ENCODE results near the gene C2orf72.
"Not testable (repeated sequence)": the region's sequence is repeated elsewhere in the genome, so short reads cannot be mapped to it uniquely, and the experiment has no call there.

The C2orf72 gene

GRCh38 chr2:231037202-231037730, at the start of gene C2orf72:
TSS of gene C2orf72 (plus strand) at chr2:231037523. CDS start at chr2:231037566, 43 bp downstream.
- DNase-seq, result no peak

GRCh38 chr2:230989731-230990130, 47.6 kb upstream of the C2orf72 start:
- DNase-seq, result no peak

GRCh38 chr2:230990131-230990898, 47.0 kb upstream of the C2orf72 start:
- DNase-seq, result no peak

GRCh38 chr2:230990899-230991150, 46.5 kb upstream of the C2orf72 start:
- no peak for DNase-seq

GRCh38 chr2:230991598-230991997, 45.7 kb upstream of the C2orf72 start:
- no peak for DNase-seq

- DNase-seq, result no peak
These were observed 41.5 kb upstream of the C2orf72 start, which contains the start of gene SPATA3 for GRCh38 chr2:230995821-230996220. TSS of gene SPATA3 (plus strand) at chr2:230996121. CDS start at chr2:230996234, 113 bp downstream.

- no peak for DNase-seq
These were observed 40.7 kb upstream of the C2orf72 start for GRCh38 chr2:230996661-230997060.

GRCh38 chr2:230998882-230999281, 38.4 kb upstream of the C2orf72 start:
- DNase-seq, result no peak

- DNase-seq, result no peak
These were observed 37.8 kb upstream of the C2orf72 start for GRCh38 chr2:230999477-230999876.

- DNase-seq, result no peak
These were observed 37.0 kb upstream of the C2orf72 start for GRCh38 chr2:231000211-231000904.

- no peak for DNase-seq
These were observed 36.3 kb upstream of the C2orf72 start for GRCh38 chr2:231001036-231001435.

GRCh38 chr2:231001921-231002320, 35.4 kb upstream of the C2orf72 start:
- DNase-seq, result no peak

- no peak for DNase-seq
These were observed 34.7 kb upstream of the C2orf72 start for GRCh38 chr2:231002641-231003040.

- DNase-seq, result no peak
These were observed 34.1 kb upstream of the C2orf72 start for GRCh38 chr2:231003186-231003585.

- DNase-seq, result not testable (repeated sequence)
These were observed 32.4 kb upstream of the C2orf72 start for GRCh38 chr2:231004930-231005329.

- DNase-seq, result no peak
These were observed 29.8 kb upstream of the C2orf72 start for GRCh38 chr2:231007286-231008098.

- no peak for DNase-seq
These were observed 29.2 kb upstream of the C2orf72 start for GRCh38 chr2:231008131-231008530.

- DNase-seq, result no peak
These were observed 27.9 kb upstream of the C2orf72 start for GRCh38 chr2:231009236-231009919.

GRCh38 chr2:231010201-231010730, 27.1 kb upstream of the C2orf72 start:
- no peak for DNase-seq

- no peak for DNase-seq
These were observed 25.8 kb upstream of the C2orf72 start for GRCh38 chr2:231011526-231011925.

GRCh38 chr2:231012463-231012862, 24.9 kb upstream of the C2orf72 start:
- DNase-seq, result no peak

GRCh38 chr2:231013820-231014219, 23.5 kb upstream of the C2orf72 start:
- no peak for DNase-seq

GRCh38 chr2:231015478-231015877, 21.8 kb upstream of the C2orf72 start:
- DNase-seq, result no peak
